Mesothelial cell of epicardium (in vitro differentiated cells): ENCODE data around the gene GINS2. TPM values are rescaled to one million over a fixed set of nuclear protein-coding genes. Genes with fewer than 3 reads are reported as not detected.
A peak's percentile ranks its signal among the peaks of the same experiment; 100 is the strongest.

Experiments used
- DNase-seq, 2 experiments: peaks; one replicate each; pipeline ENCODE4 v3.0.0; 2021; ENCODE audit warnings: low spot score in 2 of 2; ENCODE audit not compliant: unreplicated experiment in 2 of 2
- H3K27ac Mint-ChIP-seq: 2 replicates; pipeline ENCODE4 v1.8.0; 2021; ENCODE audit warnings: mixed read lengths
- H3K27me3 Mint-ChIP-seq: 2 replicates; pipeline ENCODE4 v1.8.0; 2021; ENCODE audit warnings: low read depth, mixed read lengths
- H3K36me3 Mint-ChIP-seq: 2 replicates; pipeline ENCODE4 v1.8.0; 2021; ENCODE audit warnings: mixed read lengths
- H3K4me1 Mint-ChIP-seq: 2 replicates; pipeline ENCODE4 v1.8.0; 2021; ENCODE audit warnings: mixed read lengths
- H3K4me3 Mint-ChIP-seq: 2 replicates; pipeline ENCODE4 v1.8.0; 2021; ENCODE audit warnings: mild to moderate bottlenecking, moderate library complexity, mixed read lengths
- H3K9me3 Mint-ChIP-seq: 2 replicates; pipeline ENCODE4 v1.8.0; 2021; ENCODE audit warnings: mixed read lengths
- CTCF ChIP-seq: fragments of 200-600 bp; sonication (generic); IDR thresholded peaks from one replicate; pipeline ENCODE4 v1.5.0; 2021; ENCODE audit warnings: antibody characterized with exemption; ENCODE audit not compliant: unreplicated experiment
- total RNA-seq: library from RNA; stranded (reverse); gene quantifications from 3 replicates; pipeline ENCODE4 v1.2.1, GENCODE V29; 2021

GINS2 gene
- total RNA-seq, 1 donor from 2014 or later = 14.8 TPM

GRCh38 chr16:85627526-85628264 lies 61.1 kb downstream of the GINS2 start:
- peaks cover 15% of the 10 kb centered on the region for H3K36me3 Mint-ChIP-seq
- H3K4me1 Mint-ChIP-seq = peaks cover 28% of the 10 kb centered on the region
- H3K27ac Mint-ChIP-seq = peak overlapping the region; percentile 9
- DNase-seq = no peak
- TF ChIP-seq CTCF = no peak
- no peak overlapping the region for H3K4me3 Mint-ChIP-seq
- H3K9me3 Mint-ChIP-seq = peaks cover 4% of the 10 kb centered on the region
- H3K27me3 Mint-ChIP-seq = no peaks in the 10 kb centered on the region

- Mint-ChIP-seq H3K9me3 (peaks cover 4% of the 10 kb centered on the region), H3K36me3 (peaks cover 15% of the 10 kb centered on the region), H3K4me1 (peaks cover 34% of the 10 kb centered on the region), H3K27ac (peak overlapping the region; percentile 9), H3K4me3 (no peak overlapping the region), H3K27me3 (no peaks in the 10 kb centered on the region)
- no peak for TF ChIP-seq CTCF
- DNase-seq = no peak
These were observed 61.7 kb downstream of the GINS2 start for GRCh38 chr16:85627089-85627488.

Other genes starting within 250 kb of the GINS2 start
- gene GSE1, start 75.6 kb downstream of the GINS2 start, total RNA-seq = 193 to 218 TPM (median 208 TPM) in 3 replicates
- 11.2 to 12.1 TPM (median 12.0 TPM) in 3 replicates for gene C16orf74, start 62.1 kb upstream of the GINS2 start, total RNA-seq
- gene EMC8, start 110.6 kb upstream of the GINS2 start, total RNA-seq = 28.7 to 32.3 TPM (median 31.6 TPM) in 3 replicates
- 333 to 346 TPM (median 338 TPM) in 3 replicates for gene COX4I1, start 110.7 kb upstream of the GINS2 start, total RNA-seq
- gene IRF8, start 210.2 kb upstream of the GINS2 start, total RNA-seq = 5.8 to 7.8 TPM (median 5.8 TPM) in 3 replicates